Ascending aorta (tissue), 2 donors: ENCODE data around the gene UNK. TPM values are rescaled to one million over a fixed set of nuclear protein-coding genes. Genes with fewer than 3 reads are reported as not detected.

ENCODE experiments used
- DNase-seq, 2 donors: peaks; one replicate each; pipeline ENCODE4 v3.0.0-alpha.2; 2019; ENCODE audit warnings: low spot score in 2 of 2
- H3K27ac ChIP-seq, 2 donors: fragments of 200-600 bp; sonication (generic); one replicate each; pipeline ENCODE4 v1.5.1; 2016 to 2017; ENCODE audit warnings: mild to moderate bottlenecking in 1 of 2
- H3K27me3 ChIP-seq: fragments of 200-600 bp; sonication (generic); one replicate; pipeline ENCODE4 v1.5.1; 2017
- H3K36me3 ChIP-seq, 2 donors: fragments of 200-600 bp; sonication (generic); one replicate each; pipeline ENCODE4 v1.5.1; 2016
- H3K4me1 ChIP-seq, 2 donors: fragments of 200-600 bp; sonication (generic); one replicate each; pipeline ENCODE4 v1.5.1; 2016 to 2017; ENCODE audit warnings: mild to moderate bottlenecking in 1 of 2
- H3K4me3 ChIP-seq, 2 donors: fragments of 200-600 bp; sonication (generic); one replicate each; pipeline ENCODE4 v1.5.1; 2016 to 2017; ENCODE audit warnings: mild to moderate bottlenecking in 1 of 2
- H3K9me3 ChIP-seq, 2 donors: fragments of 200-600 bp; sonication (generic); one replicate each; pipeline ENCODE4 v1.5.1; 2016
- CTCF ChIP-seq, 3 experiments: fragments of 200-600 bp in 2 of 3; fragments of 450-650 bp in 1 of 3; sonication (generic) in 2 of 3; IDR thresholded peaks; one replicate each; pipeline ENCODE4 v1.5.1; 2016 to 2019; ENCODE audit warnings: antibody characterized with exemption in 3 of 3, mild to moderate bottlenecking in 1 of 3, moderate library complexity in 1 of 3
- intact Hi-C: fragments of 100-400 bp; cut with DNase I; formaldehyde crosslinking; loops from one replicate; pipeline ENCODE4 v1.15.1; 2023
- total RNA-seq: library from RNA; depleted of rRNA; stranded (reverse); fragments of >200 nt; gene quantifications from one replicate; pipeline ENCODE4 v1.1.0, GENCODE V29; 2016

UNK gene
- total RNA-seq, 1 donor from 2014 or later: 73.9 TPM

DNA sequence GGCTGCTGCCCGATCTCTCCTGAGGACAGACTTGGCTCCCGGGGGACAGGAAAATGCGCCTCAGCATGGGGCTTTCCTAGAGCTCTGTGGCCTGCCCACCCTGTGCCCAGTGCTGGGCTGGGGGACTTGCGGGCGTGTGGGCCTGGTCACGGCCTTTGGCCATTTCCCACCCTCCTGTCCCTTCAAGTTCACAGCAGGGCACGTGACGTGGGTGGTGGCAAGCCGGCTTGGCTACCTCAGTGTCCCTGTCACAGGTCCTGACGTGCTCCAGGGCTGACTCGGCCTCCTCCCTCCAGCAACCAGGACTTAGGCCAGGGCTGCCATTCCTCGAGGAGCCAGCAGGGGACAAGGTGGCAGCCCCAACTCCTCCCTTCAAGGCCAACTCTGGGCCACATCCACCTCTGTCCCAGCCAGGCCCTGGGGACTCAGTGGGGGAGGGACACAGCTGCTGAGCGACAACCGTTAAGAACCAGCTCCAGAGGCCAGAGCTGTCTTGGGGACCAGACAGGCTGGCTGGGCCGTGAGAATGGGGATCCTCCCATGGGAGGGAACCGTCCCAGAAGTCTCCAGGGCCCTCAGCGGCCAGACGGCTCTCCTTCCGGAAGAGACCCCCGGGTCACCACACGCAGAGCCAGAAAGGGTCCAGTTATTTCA is 60.6 kb downstream of the UNK start:
- peak; percentile 82 to 94 for DNase-seq
- Histone ChIP-seq H3K4me3 (peak overlapping the region in 1 of 2 donors; percentile 43), H3K9me3 (no peaks in the 10 kb centered on the region), H3K27me3 (no peaks in the 10 kb centered on the region), H3K4me1 (peaks cover 9 to 24% of the 10 kb centered on the region in 2 donors), H3K27ac (peak overlapping the region; percentile 93 to 94), H3K36me3 (peaks cover 43 to 56% of the 10 kb centered on the region in 2 donors)
- intact Hi-C loops: loop anchor here (1.0 kb wide), 1 partner anchor 51 kb away; the partner anchor contains the start of gene TRIM65
- peak; percentile 91 to 97 (median 93) for TF ChIP-seq CTCF (IDR thresholded peaks at IDR 0.05)

GRCh38 chr17:75845933-75846691 is 61.5 kb downstream of the UNK start:
- Histone ChIP-seq H3K27me3 (no peaks in the 10 kb centered on the region), H3K9me3 (no peaks in the 10 kb centered on the region), H3K36me3 (peaks cover 52 to 61% of the 10 kb centered on the region in 2 donors), H3K4me3 (no peak overlapping the region), H3K27ac (peak overlapping the region; percentile 93 to 94), H3K4me1 (peaks cover 9 to 24% of the 10 kb centered on the region in 2 donors)
- intact Hi-C loops: loop anchor here (1.0 kb wide), 1 partner anchor 50 kb away; the partner anchor contains the start of gene TRIM65
- TF ChIP-seq CTCF (IDR thresholded peaks at IDR 0.05): no peak
- no peak for DNase-seq

DNA sequence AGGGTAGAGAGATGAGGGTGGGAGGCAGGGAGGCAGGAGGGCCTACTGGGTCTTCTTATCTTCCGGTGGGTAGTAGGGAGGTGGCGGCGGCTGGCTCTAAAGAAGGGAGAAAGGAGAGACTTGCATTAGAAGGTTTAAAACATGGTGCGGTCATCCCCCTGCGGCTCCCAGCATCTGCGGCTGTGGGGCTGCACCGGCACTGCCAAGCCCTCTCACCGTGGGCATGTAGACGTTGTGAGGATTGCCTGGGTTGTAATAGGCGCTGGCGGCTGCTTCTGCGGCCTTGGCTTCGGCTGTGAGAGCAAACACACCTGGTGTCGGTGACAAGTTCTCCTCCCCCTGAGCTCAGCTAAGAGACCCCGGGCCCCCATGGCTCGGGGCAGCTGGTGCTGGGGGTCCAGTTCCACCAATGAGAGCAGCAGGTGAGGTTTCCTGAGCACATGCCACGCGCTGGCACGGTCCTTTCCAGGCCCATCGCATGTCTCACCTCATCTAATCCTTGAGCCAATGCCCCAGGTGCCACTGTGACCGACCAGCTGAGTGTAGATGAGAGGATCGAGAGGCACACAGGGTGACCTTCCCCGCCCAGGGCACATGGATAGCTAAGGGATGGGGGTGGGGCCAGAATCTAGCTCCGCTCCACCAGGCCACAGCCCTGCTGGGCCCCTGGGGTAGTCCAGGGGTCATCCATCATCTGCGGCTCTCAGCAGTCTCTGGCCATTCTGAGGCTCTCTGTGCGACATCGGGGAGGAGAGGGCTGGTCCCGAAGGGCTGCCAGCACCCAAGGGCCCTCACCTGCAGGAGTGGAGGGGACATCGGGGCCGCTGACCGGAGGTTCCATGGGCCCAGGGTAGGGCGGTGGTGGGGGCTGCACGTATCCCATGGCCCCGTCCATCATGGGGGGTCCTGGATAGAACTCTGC is 62.3 kb downstream of the UNK start:
- Histone ChIP-seq H3K36me3 (peaks cover 61 to 69% of the 10 kb centered on the region in 2 donors), H3K27me3 (no peaks in the 10 kb centered on the region), H3K4me3 (no peak overlapping the region), H3K4me1 (peaks cover 9 to 24% of the 10 kb centered on the region in 2 donors), H3K27ac (peak overlapping the region; percentile 93 to 94), H3K9me3 (no peaks in the 10 kb centered on the region)
- TF ChIP-seq CTCF (IDR thresholded peaks at IDR 0.05): no peak
- intact Hi-C loops: no loop called here
- no peak for DNase-seq

- intact Hi-C loops: no loop called here
- DNase-seq: no peak
These were observed 63.3 kb downstream of the UNK start for GRCh38 chr17:75847614-75848522.

More at GRCh38 chr17:75847614-75848522, 63.3 kb downstream of the UNK start:
- Histone ChIP-seq H3K4me1 (peaks cover 9 to 24% of the 10 kb centered on the region in 2 donors), H3K27me3 (no peaks in the 10 kb centered on the region), H3K27ac (peak overlapping the region; percentile 34 to 72), H3K36me3 (peaks cover 64 to 67% of the 10 kb centered on the region in 2 donors), H3K4me3 (no peak overlapping the region), H3K9me3 (no peaks in the 10 kb centered on the region)
- no peak for TF ChIP-seq CTCF (IDR thresholded peaks at IDR 0.05)
